PC-9 (cell line): ENCODE results near the gene ECSIT.

Experiments
- CTCF ChIP-seq: fragments of 200-600 bp; sonication (generic); conservative IDR thresholded peaks from 2 replicates; pipeline ENCODE4 v1.6.1; 2017; ENCODE audit warnings: mixed run types, antibody characterized with exemption, mild to moderate bottlenecking, moderate library complexity
- EZH2 ChIP-seq: fragments of 200-600 bp; sonication (generic); IDR thresholded peaks from 2 replicates; pipeline ENCODE4 v1.8.0; 2017; ENCODE audit warnings: antibody characterized with exemption, low read depth

- TF ChIP-seq CTCF (no peak), EZH2 (no peak)
These were observed at the start of gene ECSIT for GRCh38 chr19:11528551-11529341.
